Fibroblast of the aortic adventitia (primary cell): Measurements from ENCODE around the gene PCSK5. TPM values are rescaled to one million over a fixed set of nuclear protein-coding genes. Genes with fewer than 3 reads are reported as not detected.
"Not testable (repeated sequence)": the region's sequence is repeated elsewhere in the genome, so short reads cannot be mapped to it uniquely, and the experiment has no call there.

Source experiments
- DNase-seq: peaks from one replicate; pipeline ENCODE4 v3.0.0-alpha.2; 2010; ENCODE audit warnings: low read depth
- H3K4me3 ChIP-seq: 2 replicates; pipeline ENCODE4 v1.5.1; 2011; ENCODE audit warnings: low read depth, mild to moderate bottlenecking, control low read depth, low read length, moderate library complexity
- total RNA-seq: library from RNA; depleted of rRNA; stranded (reverse); fragments of >200 nt; gene quantifications from 2 replicates; pipeline ENCODE4 v1.2.3, GENCODE V29; 2012; ENCODE audit warnings: low replicate concordance
- TF ChIP-seq, protein P1 (sequence below): IDR thresholded peaks from 2 replicates; pipeline ENCODE4 v1.5.1; 2011; ENCODE audit warnings: mild to moderate bottlenecking, low read length, control low read depth, inconsistent platforms; ENCODE audit not compliant: insufficient read depth

The PCSK5 gene
- total RNA-seq, 1 donor = 3.6 TPM

DNA sequence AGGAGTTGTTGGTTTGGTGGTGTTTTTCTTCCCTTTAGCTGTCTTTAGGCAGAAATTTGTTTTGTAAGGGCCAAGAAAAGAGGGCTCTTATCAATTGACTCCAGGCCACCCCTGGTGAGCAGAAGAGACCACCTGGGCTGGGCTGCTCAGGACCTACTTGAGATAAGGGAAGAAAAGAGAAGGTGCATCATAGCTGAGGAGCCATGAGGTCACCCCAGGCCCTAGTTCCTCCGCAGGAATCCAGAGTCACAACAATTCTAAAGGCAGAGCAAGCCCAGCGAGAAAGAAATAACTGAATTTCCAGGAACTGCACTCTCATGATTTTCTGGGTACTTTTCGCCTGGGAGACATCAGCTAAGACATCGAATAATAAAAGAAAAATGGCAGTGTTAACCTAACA is 468.9 kb downstream of the PCSK5 start:
- TF ChIP-seq, protein P1, sequence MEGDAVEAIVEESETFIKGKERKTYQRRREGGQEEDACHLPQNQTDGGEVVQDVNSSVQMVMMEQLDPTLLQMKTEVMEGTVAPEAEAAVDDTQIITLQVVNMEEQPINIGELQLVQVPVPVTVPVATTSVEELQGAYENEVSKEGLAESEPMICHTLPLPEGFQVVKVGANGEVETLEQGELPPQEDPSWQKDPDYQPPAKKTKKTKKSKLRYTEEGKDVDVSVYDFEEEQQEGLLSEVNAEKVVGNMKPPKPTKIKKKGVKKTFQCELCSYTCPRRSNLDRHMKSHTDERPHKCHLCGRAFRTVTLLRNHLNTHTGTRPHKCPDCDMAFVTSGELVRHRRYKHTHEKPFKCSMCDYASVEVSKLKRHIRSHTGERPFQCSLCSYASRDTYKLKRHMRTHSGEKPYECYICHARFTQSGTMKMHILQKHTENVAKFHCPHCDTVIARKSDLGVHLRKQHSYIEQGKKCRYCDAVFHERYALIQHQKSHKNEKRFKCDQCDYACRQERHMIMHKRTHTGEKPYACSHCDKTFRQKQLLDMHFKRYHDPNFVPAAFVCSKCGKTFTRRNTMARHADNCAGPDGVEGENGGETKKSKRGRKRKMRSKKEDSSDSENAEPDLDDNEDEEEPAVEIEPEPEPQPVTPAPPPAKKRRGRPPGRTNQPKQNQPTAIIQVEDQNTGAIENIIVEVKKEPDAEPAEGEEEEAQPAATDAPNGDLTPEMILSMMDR = no peak
- H3K4me3 ChIP-seq = no peak overlapping the region
- no peak for DNase-seq

DNA sequence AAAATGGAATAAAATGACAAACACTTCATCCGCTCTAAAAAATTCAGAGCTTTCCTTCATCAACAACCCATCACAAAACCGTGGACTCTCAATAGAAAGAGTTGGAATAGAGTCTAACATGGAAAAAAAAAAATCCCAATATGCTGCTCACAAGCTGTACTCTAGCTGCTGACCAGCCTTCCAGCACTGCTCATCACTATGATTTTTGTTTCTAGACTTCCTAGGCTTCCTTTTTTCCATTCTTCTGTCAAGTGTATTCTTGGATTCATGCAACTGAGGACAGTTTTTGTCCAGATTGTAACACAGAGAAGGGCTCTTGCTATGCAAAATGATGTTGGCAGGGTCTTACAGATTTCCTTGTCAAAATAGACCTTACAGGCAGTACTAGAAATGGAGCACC is 469.3 kb downstream of the PCSK5 start:
- no peak for DNase-seq
- H3K4me3 ChIP-seq = no peak overlapping the region
- TF ChIP-seq, protein P1 = no peak

DNA sequence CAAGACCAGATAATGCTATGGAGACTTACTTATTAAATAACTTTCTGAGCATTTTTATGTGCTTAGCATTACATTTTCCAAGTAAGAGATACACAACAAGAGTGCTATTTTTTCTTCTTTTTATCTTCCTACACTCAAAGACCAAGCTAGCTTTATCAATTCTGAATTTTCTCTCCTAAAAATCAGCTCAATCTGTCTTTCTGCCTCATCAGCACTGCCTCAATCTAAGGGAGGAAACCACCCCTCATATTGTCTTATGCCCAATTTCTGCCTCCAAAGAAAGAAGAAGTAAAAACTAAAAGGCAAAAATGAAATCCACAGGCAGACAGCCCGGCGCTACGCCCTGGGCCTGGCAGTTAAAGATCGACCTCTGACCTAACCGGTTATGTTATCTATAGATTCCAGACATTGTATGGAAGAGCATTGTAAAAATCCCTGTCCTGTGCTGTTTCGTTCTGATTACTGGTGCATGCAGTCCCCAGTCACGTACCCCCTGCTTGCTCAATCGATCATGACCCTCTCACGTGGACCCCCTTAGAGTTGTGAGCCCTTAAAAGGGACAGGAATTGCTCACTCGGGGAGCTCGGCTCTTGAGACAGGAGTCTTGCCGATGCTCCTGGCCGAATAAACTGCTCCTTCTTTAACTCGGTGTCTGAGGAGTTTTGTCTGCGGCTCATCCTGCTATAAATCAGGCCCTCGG is 472.0 kb downstream of the PCSK5 start:
- H3K4me3 ChIP-seq, DNase-seq: not testable (repeated sequence)

DNA sequence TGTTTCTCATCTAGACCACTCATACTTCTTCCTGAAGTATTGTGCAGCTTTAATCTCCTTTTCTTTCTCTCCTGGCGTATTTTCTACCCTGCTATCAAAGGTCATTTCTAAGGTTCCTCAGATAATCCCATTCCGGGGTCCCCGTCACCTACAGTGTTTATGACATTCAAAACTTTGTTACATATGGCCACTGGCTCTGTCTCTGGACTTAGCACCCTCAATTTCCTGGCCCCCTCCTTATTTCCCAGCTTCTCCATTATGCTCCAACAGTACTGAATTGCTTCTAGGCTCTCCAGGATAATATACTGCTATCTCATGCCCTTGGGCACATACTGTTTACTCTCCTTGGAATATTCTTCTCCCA is 472.5 kb downstream of the PCSK5 start:
- TF ChIP-seq, protein P1 = no peak
- no peak for DNase-seq
- H3K4me3 ChIP-seq = no peak overlapping the region

DNA sequence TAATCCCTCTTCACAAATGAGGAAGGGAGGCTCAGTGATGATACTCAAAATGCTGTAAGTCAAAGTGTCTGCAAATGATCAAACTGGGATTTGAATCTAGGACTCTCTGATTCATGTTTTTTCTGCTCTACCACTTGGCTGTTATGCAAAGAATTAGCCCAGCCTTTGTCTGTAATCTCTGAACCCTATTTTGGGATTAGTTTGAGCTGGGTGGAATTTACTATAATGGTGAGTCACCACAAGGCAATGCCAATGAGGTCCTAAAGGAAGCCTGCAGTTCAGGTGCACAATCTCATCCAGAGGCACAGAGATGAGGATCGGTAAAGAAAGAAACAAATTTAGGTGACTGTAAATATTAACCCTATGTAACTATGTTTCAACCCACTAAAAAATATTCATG is 474.6 kb downstream of the PCSK5 start:
- peak; percentile 81 for DNase-seq
- TF ChIP-seq, protein P1 = no peak
- H3K4me3 ChIP-seq = no peak overlapping the region

DNA sequence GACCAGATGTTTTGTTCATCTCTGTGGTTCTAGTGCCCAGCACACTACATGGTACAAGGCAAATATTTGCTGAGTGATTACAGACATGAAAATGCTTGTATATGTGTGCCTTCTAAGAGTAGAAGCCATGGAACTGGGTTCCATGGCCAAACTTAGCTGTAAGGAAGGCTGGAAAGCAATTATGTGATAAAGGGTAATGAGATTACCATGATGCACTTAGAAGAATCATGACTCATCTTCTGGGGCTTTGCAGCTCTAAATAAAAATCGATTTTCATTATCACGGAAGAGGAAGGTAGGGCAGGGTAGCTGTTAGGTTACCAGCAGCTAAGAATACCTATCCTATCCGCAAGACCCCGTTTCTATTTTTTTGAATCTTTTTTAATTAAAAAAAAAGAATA is 475.8 kb downstream of the PCSK5 start:
- no peak for DNase-seq
- H3K4me3 ChIP-seq = no peak overlapping the region
- TF ChIP-seq, protein P1 = no peak

DNA sequence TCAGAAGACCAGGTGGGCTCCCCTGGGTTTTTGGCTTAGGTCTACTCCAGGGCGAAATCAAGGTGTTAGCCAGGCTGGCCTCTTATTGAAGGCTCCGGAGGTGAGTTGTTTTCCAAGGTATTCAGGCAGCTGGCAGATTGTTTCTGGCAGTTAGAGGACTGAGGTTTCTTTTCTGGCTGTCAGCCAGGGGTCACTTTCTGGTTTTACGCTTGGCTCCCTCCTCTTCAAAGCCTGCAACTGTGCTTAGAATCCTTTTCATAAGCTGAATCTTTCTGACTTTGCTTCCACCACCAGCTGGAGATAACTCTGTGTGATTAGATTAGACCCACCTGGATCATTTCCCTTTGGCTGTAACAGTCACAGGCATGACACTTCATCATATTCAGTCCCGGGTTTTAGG is 479.1 kb downstream of the PCSK5 start:
- H3K4me3 ChIP-seq = no peak overlapping the region
- DNase-seq = peak; percentile 69
- TF ChIP-seq, protein P1 = no peak
